Prostate gland (tissue), 2 donors: ENCODE results near the gene DNAH10.

ENCODE experiments used
- POLR2A ChIP-seq: fragments of 450-650 bp; IDR thresholded peaks from one replicate; pipeline ENCODE4 v1.6.1; 2016; ENCODE audit warnings: antibody characterized with exemption, mild to moderate bottlenecking
- POLR2AphosphoS5 ChIP-seq: sonication (generic); formaldehyde crosslinking; IDR thresholded peaks from one replicate; pipeline ENCODE4 v1.6.1; 2017; ENCODE audit warnings: antibody characterized with exemption
- TF ChIP-seq, protein P1 (sequence below), 4 experiments: fragments of 200-600 bp in 2 of 4; fragments of 450-650 bp in 2 of 4; sonication (generic) in 2 of 4; IDR thresholded peaks; 1 replicate in 3 of 4; 2 replicates in 1 of 4; pipeline ENCODE4 v1.5.1; 2016 to 2019; ENCODE audit warnings: antibody characterized with exemption in 4 of 4, mild to moderate bottlenecking in 2 of 4, moderate library complexity in 2 of 4

GRCh38 chr12:123939716-123940626, 177.9 kb downstream of the DNAH10 start:
- TF ChIP-seq POLR2A: no peak
- TF ChIP-seq, protein P1, sequence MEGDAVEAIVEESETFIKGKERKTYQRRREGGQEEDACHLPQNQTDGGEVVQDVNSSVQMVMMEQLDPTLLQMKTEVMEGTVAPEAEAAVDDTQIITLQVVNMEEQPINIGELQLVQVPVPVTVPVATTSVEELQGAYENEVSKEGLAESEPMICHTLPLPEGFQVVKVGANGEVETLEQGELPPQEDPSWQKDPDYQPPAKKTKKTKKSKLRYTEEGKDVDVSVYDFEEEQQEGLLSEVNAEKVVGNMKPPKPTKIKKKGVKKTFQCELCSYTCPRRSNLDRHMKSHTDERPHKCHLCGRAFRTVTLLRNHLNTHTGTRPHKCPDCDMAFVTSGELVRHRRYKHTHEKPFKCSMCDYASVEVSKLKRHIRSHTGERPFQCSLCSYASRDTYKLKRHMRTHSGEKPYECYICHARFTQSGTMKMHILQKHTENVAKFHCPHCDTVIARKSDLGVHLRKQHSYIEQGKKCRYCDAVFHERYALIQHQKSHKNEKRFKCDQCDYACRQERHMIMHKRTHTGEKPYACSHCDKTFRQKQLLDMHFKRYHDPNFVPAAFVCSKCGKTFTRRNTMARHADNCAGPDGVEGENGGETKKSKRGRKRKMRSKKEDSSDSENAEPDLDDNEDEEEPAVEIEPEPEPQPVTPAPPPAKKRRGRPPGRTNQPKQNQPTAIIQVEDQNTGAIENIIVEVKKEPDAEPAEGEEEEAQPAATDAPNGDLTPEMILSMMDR (IDR thresholded peaks at IDR 0.05): no peak
- TF ChIP-seq POLR2AphosphoS5: no peak
